GM12875 (cell line): ENCODE measurements around the gene PPP1R16B.
"Not testable (repeated sequence)": the region's sequence is repeated elsewhere in the genome, so short reads cannot be mapped to it uniquely, and the experiment has no call there.

Experiments
- H3K4me3 ChIP-seq: one replicate; pipeline ENCODE4 v1.5.1; 2011; ENCODE audit warnings: low read depth, low read length, control low read depth
- CTCF ChIP-seq: IDR thresholded peaks from 2 replicates; pipeline ENCODE4 v1.5.1; 2011; ENCODE audit warnings: low read depth, mild to moderate bottlenecking, control low read depth, inconsistent platforms, low read length, moderate library complexity, borderline replicate concordance; ENCODE audit not compliant: insufficient read depth

The PPP1R16B gene

GRCh38 chr20:38957915-38958485 is 152.5 kb downstream of the PPP1R16B start:
- no peak overlapping the region for H3K4me3 ChIP-seq
- no peak for TF ChIP-seq CTCF

GRCh38 chr20:38960187-38960687 is 154.7 kb downstream of the PPP1R16B start:
- H3K4me3 ChIP-seq, result not testable (repeated sequence)

DNA sequence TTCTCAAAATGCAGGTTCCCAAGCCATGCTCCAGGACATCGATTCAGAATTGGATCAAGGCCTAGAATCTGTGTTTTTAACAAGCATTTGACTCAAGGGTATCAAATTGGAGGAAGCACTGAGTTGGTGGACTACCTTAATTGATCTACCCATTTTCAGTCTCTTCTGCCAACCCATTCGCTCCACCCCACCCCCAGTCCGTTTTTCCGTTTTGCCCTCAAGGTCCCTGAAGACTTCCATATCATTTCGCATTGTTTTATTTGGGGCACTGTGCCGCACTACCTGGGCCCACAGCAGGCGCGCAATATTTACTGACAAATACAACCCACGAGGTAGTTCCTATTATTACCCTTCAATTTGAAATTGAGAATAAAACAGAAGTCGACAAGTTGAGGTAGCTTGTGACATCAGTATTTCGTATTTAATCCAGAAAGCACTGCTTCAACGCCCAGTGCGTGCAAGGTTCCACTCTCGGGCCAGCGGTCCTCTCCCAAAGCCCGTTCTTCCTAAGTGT is 156.1 kb downstream of the PPP1R16B start:
- H3K4me3 ChIP-seq, result peak overlapping the region; percentile 68
- no peak for TF ChIP-seq CTCF

DNA sequence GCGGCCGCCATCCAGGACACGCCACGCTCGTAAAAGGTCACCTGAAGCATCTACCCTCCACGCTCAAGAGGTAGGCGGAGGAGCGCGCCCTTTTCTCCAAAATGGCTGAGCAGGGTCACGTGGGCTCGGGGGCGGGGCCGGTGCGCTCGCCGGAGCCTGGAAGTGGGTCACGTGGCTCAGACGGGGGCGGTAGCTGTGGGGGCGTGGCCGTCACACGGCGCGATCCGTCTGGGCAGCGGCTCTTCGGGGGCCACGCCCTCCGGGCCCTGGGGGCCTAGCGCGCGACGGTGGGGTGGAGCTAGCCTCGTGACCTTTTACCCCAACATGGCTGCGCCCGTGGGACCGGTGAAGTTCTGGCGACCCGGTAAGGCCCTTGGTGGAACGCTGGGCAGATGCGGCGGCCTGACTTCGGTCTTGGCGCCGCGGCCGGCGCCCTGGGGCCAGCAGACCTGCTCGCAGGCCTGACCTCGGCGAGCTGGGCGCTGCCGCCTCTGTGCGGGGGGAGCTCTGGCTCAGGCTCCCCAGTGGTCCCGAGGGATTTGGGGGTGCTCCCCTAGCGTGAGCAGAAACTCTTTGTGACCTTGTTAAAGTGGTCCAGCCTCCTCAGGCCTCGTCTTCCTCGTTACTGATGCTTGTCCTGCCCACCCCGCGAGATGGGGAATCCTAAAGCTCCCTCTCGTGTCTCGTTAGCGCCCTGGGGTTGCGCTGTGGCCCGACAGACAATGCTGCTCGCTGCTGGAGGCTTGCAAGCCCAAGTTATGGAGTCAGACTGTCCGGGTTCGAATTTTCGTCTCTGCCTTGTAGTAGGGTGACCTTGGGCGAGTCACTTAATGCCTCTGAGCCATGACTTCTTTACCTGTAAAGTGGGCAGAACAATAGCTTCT is 156.8 kb downstream of the PPP1R16B start, which contains the start of gene DHX35:
Gene DHX35, plus strand, starts transcription at position 301 of the 884 bp plus-strand sequence. Its CDS starts 24 bp downstream, at position 325.
- peak; percentile 34 for TF ChIP-seq CTCF
- peak within 1 kb of the TSS; percentile 68 for H3K4me3 ChIP-seq

GRCh38 chr20:38962928-38963401 is 157.5 kb downstream of the PPP1R16B start:
- TF ChIP-seq CTCF, result no peak

GRCh38 chr20:38963745-38964144 is 158.2 kb downstream of the PPP1R16B start:
- no peak overlapping the region for H3K4me3 ChIP-seq

More at GRCh38 chr20:38962928-38963401, 157.5 kb downstream of the PPP1R16B start:
- peak overlapping the region; percentile 68 for H3K4me3 ChIP-seq

More at GRCh38 chr20:38963745-38964144, 158.2 kb downstream of the PPP1R16B start:
- TF ChIP-seq CTCF, result no peak
